Nephron (organoid): Measurements from ENCODE around the gene CORO2B.

Experiments used
- H3K27ac Mint-ChIP-seq, 3 experiments: 2 replicates each; pipeline ENCODE4 v1.8.0; 2020; ENCODE audit warnings: mixed read lengths in 3 of 3, mild to moderate bottlenecking in 2 of 3, moderate library complexity in 1 of 3
- H3K27me3 Mint-ChIP-seq: 2 replicates; pipeline ENCODE4 v1.8.0; 2021; ENCODE audit warnings: low read depth, mild to moderate bottlenecking, moderate library complexity, mixed read lengths
- H3K36me3 Mint-ChIP-seq: 2 replicates; pipeline ENCODE4 v1.8.0; 2020; ENCODE audit warnings: low read depth, mixed read lengths
- H3K4me1 Mint-ChIP-seq: 2 replicates; pipeline ENCODE4 v1.8.0; 2020; ENCODE audit warnings: mixed read lengths
- H3K4me3 Mint-ChIP-seq, 3 experiments: 2 replicates each; pipeline ENCODE4 v1.8.0; 2020; ENCODE audit warnings: mild to moderate bottlenecking in 3 of 3, mixed read lengths in 3 of 3, moderate library complexity in 2 of 3
- H3K9me3 Mint-ChIP-seq: 2 replicates; pipeline ENCODE4 v1.8.0; 2020; ENCODE audit warnings: mixed read lengths
- CTCF ChIP-seq, 3 experiments: fragments of 200-600 bp; sonication (generic); IDR thresholded peaks; one replicate each; pipeline ENCODE4 v1.5.0; 2021; ENCODE audit warnings: antibody characterized with exemption in 3 of 3; ENCODE audit not compliant: unreplicated experiment in 3 of 3

The CORO2B gene

GRCh38 chr15:68717951-68718350, 139.2 kb downstream of the CORO2B start:
- H3K9me3 Mint-ChIP-seq, result no peaks in the 10 kb centered on the region
- no peak overlapping the region for H3K27ac Mint-ChIP-seq
- no peak overlapping the region for H3K4me3 Mint-ChIP-seq
- peaks cover 21% of the 10 kb centered on the region for H3K36me3 Mint-ChIP-seq
- peaks cover 11% of the 10 kb centered on the region for H3K27me3 Mint-ChIP-seq
- no peak for TF ChIP-seq CTCF (IDR thresholded peaks at IDR 0.05; ENCODE audit: unreplicated experiment in 3 of 3)
- peaks cover 4% of the 10 kb centered on the region for H3K4me1 Mint-ChIP-seq

GRCh38 chr15:68718468-68718867, 139.7 kb downstream of the CORO2B start:
- Mint-ChIP-seq H3K27me3 (peaks cover 11% of the 10 kb centered on the region), H3K4me3 (no peak overlapping the region), H3K9me3 (no peaks in the 10 kb centered on the region), H3K36me3 (peaks cover 20% of the 10 kb centered on the region), H3K27ac (no peak overlapping the region), H3K4me1 (peaks cover 4% of the 10 kb centered on the region)
- TF ChIP-seq CTCF (IDR thresholded peaks at IDR 0.05; ENCODE audit: unreplicated experiment in 3 of 3), result no peak

GRCh38 chr15:68719051-68719450, 140.3 kb downstream of the CORO2B start:
- H3K9me3 Mint-ChIP-seq, result no peaks in the 10 kb centered on the region
- TF ChIP-seq CTCF (IDR thresholded peaks at IDR 0.05; ENCODE audit: unreplicated experiment in 3 of 3), result no peak
- H3K36me3 Mint-ChIP-seq, result peaks cover 17% of the 10 kb centered on the region
- no peak overlapping the region for H3K4me3 Mint-ChIP-seq
- peaks cover 4% of the 10 kb centered on the region for H3K4me1 Mint-ChIP-seq
- H3K27ac Mint-ChIP-seq, result no peak overlapping the region
- peaks cover 11% of the 10 kb centered on the region for H3K27me3 Mint-ChIP-seq

GRCh38 chr15:68719672-68720071, 140.9 kb downstream of the CORO2B start:
- H3K9me3 Mint-ChIP-seq, result no peaks in the 10 kb centered on the region
- H3K36me3 Mint-ChIP-seq, result peaks cover 17% of the 10 kb centered on the region

GRCh38 chr15:68721886-68722285, 143.1 kb downstream of the CORO2B start:
- Mint-ChIP-seq H3K4me1 (peaks cover 4% of the 10 kb centered on the region), H3K9me3 (no peaks in the 10 kb centered on the region), H3K27ac (no peak overlapping the region), H3K4me3 (no peak overlapping the region), H3K36me3 (peaks cover 6% of the 10 kb centered on the region), H3K27me3 (peaks cover 6% of the 10 kb centered on the region)
- no peak for TF ChIP-seq CTCF (IDR thresholded peaks at IDR 0.05; ENCODE audit: unreplicated experiment in 3 of 3)

More at GRCh38 chr15:68719672-68720071, 140.9 kb downstream of the CORO2B start:
- Mint-ChIP-seq H3K4me3 (no peak overlapping the region), H3K4me1 (peaks cover 4% of the 10 kb centered on the region), H3K27ac (peak overlapping the region in 1 of 3 experiments; percentile 9), H3K27me3 (peaks cover 11% of the 10 kb centered on the region)
- TF ChIP-seq CTCF (IDR thresholded peaks at IDR 0.05; ENCODE audit: unreplicated experiment in 3 of 3), result no peak

- Mint-ChIP-seq H3K27ac (no peak overlapping the region), H3K4me3 (no peak overlapping the region), H3K9me3 (no peaks in the 10 kb centered on the region), H3K36me3 (no peaks in the 10 kb centered on the region), H3K27me3 (peaks cover 6% of the 10 kb centered on the region), H3K4me1 (peaks cover 9% of the 10 kb centered on the region)
- no peak for TF ChIP-seq CTCF (IDR thresholded peaks at IDR 0.05; ENCODE audit: unreplicated experiment in 3 of 3)
Observed at GRCh38 chr15:68725736-68726135, 146.9 kb downstream of the CORO2B start.
